ENCODE data around the gene RUNX2.

RUNX2 gene

DNA sequence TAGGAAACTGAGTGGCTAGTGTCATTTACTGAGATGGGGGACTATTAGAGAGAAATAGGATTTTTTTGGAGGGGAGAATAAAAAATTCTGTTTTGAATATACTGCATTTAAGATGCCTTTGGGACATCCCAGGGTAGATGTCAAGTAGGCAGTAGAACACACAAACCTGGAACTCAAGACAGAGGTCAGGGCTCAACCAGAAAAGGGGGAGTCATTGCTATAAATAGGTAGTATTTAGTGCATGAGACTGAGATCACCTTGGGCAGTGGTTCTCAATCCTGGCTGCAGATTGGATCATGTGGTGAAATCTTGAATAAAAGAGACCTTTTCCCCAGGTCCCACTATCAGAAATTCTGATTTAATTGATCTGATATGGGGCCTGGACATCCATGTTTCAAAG is 160.1 kb downstream of the RUNX2 start:
- Histone ChIP-seq H3K4me1 (ENCODE audit: low read depth, poor library complexity, severe bottlenecking) (peaks cover 99% of the 10 kb centered on the region), H3K9ac (no peak overlapping the region), H3K36me3 (ENCODE audit: insufficient read depth) (0 out of 2 replicates have a peak, but pooled peaks cover 4% of the 10 kb centered on the region), H3K27ac (no peak overlapping the region), H3K4me3 (IDR thresholded peaks at IDR 0.05; ENCODE audit: insufficient read depth, low read depth, low read length) (no peak overlapping the region), H3K4me2 (peak overlapping the region; percentile 52; the same call in 1 of the 2 replicates), H3K79me2 (ENCODE audit: insufficient read depth, low read depth) (peaks cover 96% of the 10 kb centered on the region), H3K27me3 (ENCODE audit: insufficient read depth, low read depth) (no peaks in the 10 kb centered on the region), H2AFZ (ENCODE audit: low read depth) (no peak overlapping the region), H4K20me1 (ENCODE audit: insufficient read depth) (peaks cover 39% of the 10 kb centered on the region)
- TF ChIP-seq CTCF (conservative IDR thresholded peaks at IDR 0.05; ENCODE audit: low read depth, low read length) = no peak

DNA sequence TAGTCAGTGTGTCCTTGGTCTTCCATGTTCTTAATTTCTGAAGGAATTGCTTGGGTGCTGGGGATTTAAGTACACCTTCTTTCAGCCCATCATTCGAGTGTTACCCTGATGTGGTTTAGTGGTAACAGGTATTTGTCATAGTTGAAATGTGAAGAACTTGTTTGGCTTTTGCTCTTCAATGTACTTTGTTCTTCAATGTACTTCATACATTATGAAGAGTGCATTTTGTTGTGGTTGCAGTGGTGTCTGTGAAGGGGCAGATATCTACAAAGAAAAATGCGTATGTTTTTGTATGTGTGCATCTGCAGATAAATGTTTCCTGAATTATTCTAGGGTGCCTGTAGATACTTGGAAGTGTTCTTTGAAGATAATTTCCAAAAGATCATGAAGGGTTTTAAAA is 160.8 kb downstream of the RUNX2 start:
- Histone ChIP-seq H3K36me3 (ENCODE audit: insufficient read depth) (peaks cover 4% of the 10 kb centered on the region; the same call in 1 of the 2 replicates), H3K4me3 (IDR thresholded peaks at IDR 0.05; ENCODE audit: insufficient read depth, low read depth, low read length) (no peak overlapping the region), H3K79me2 (ENCODE audit: insufficient read depth, low read depth) (peaks cover 95% of the 10 kb centered on the region), H3K9ac (no peak overlapping the region), H4K20me1 (ENCODE audit: insufficient read depth) (peaks cover 39% of the 10 kb centered on the region), H3K4me1 (ENCODE audit: low read depth, poor library complexity, severe bottlenecking) (peaks cover 94% of the 10 kb centered on the region), H2AFZ (ENCODE audit: low read depth) (no peak overlapping the region), H3K27me3 (ENCODE audit: insufficient read depth, low read depth) (no peaks in the 10 kb centered on the region), H3K4me2 (no peak overlapping the region), H3K27ac (no peak overlapping the region)
- TF ChIP-seq CTCF (conservative IDR thresholded peaks at IDR 0.05; ENCODE audit: low read depth, low read length) = no peak

DNA sequence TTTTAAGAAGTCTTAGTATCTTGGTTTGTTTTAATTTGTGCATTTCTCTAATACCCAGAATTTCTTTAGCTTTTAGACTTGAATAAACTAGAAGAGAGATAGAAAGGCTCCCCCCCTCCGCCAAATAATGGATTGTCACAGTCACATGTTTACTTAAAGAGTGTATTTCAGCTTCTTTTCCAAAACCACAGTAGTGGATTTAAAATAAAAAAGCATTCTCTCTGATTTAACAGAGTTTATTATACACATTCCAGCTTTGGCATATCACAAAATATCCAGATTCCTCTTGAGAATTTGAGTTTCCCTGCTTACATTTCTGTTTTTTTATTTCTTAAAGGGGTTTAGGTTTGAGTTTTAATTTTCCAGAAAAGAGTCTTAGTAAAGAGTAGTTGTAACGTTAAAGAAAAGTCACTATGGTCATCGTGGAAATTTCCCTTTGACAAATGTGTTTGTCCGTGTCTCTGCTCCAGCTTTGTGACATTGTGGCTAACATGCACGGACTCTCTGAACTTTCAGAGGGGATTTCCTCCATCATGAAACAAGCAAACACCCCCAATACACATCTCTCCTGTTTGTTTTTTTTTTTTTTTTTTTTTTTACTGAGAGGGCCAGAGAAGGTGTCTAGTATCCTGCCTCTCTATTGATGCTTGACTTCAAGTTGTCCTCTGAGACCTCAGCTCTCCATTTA is 163.1 kb downstream of the RUNX2 start:
- no peak overlapping the region for H3K4me3 ChIP-seq (IDR thresholded peaks at IDR 0.05; ENCODE audit: insufficient read depth, low read depth, low read length)
- H3K4me2 ChIP-seq = no peak overlapping the region
- H3K27ac ChIP-seq = no peak overlapping the region
- H3K9ac ChIP-seq = no peak overlapping the region
- peaks cover 96% of the 10 kb centered on the region for H3K79me2 ChIP-seq (ENCODE audit: insufficient read depth, low read depth)
- no peak for TF ChIP-seq CTCF (conservative IDR thresholded peaks at IDR 0.05; ENCODE audit: low read depth, low read length)
- peaks cover 71% of the 10 kb centered on the region for H3K4me1 ChIP-seq (ENCODE audit: low read depth, poor library complexity, severe bottlenecking)
- H3K27me3 ChIP-seq (ENCODE audit: insufficient read depth, low read depth) = no peaks in the 10 kb centered on the region
- H4K20me1 ChIP-seq (ENCODE audit: insufficient read depth) = peaks cover 36% of the 10 kb centered on the region
- H3K36me3 ChIP-seq (ENCODE audit: insufficient read depth) = peaks cover 7% of the 10 kb centered on the region; the same call in 1 of the 2 replicates
- H2AFZ ChIP-seq (ENCODE audit: low read depth) = no peak overlapping the region

- no peaks in the 10 kb centered on the region for H3K27me3 ChIP-seq (ENCODE audit: insufficient read depth, low read depth)
- H3K4me3 ChIP-seq (IDR thresholded peaks at IDR 0.05; ENCODE audit: insufficient read depth, low read depth, low read length) = no peak overlapping the region
- peaks cover 7% of the 10 kb centered on the region; the same call in 1 of the 2 replicates for H3K36me3 ChIP-seq (ENCODE audit: insufficient read depth)
- no peak overlapping the region for H3K27ac ChIP-seq
- no peak overlapping the region for H2AFZ ChIP-seq (ENCODE audit: low read depth)
- peaks cover 33% of the 10 kb centered on the region for H4K20me1 ChIP-seq (ENCODE audit: insufficient read depth)
- TF ChIP-seq CTCF (conservative IDR thresholded peaks at IDR 0.05; ENCODE audit: low read depth, low read length) = no peak
- peaks cover 65% of the 10 kb centered on the region for H3K4me1 ChIP-seq (ENCODE audit: low read depth, poor library complexity, severe bottlenecking)
- H3K79me2 ChIP-seq (ENCODE audit: insufficient read depth, low read depth) = peaks cover 96% of the 10 kb centered on the region
- H3K9ac ChIP-seq = no peak overlapping the region
- no peak overlapping the region for H3K4me2 ChIP-seq
Measured at GRCh38 chr6:45491874-45492273, 163.7 kb downstream of the RUNX2 start.
